Bone marrow (tissue), 2 donors: ENCODE data around the gene NCAPG.

ENCODE experiments used
- DNase-seq, 2 donors: peaks; one replicate each; lab custom pipeline; 2025; lab: John Stamatoyannopoulos, UW

The NCAPG gene, protein sequence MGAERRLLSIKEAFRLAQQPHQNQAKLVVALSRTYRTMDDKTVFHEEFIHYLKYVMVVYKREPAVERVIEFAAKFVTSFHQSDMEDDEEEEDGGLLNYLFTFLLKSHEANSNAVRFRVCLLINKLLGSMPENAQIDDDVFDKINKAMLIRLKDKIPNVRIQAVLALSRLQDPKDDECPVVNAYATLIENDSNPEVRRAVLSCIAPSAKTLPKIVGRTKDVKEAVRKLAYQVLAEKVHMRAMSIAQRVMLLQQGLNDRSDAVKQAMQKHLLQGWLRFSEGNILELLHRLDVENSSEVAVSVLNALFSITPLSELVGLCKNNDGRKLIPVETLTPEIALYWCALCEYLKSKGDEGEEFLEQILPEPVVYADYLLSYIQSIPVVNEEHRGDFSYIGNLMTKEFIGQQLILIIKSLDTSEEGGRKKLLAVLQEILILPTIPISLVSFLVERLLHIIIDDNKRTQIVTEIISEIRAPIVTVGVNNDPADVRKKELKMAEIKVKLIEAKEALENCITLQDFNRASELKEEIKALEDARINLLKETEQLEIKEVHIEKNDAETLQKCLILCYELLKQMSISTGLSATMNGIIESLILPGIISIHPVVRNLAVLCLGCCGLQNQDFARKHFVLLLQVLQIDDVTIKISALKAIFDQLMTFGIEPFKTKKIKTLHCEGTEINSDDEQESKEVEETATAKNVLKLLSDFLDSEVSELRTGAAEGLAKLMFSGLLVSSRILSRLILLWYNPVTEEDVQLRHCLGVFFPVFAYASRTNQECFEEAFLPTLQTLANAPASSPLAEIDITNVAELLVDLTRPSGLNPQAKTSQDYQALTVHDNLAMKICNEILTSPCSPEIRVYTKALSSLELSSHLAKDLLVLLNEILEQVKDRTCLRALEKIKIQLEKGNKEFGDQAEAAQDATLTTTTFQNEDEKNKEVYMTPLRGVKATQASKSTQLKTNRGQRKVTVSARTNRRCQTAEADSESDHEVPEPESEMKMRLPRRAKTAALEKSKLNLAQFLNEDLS

GRCh38 chr4:17810260-17811077 lies at the start of gene NCAPG, which contains the start of gene DCAF16:
Gene NCAPG, plus strand, starts transcription at chr4:17810979. Its CDS starts 99 bp downstream, at chr4:17811078.
Gene DCAF16, minus strand, starts transcription at chr4:17810757. Its CDS starts 6,616 bp downstream, at chr4:17804141.
- peak; percentile 93 to 99 for DNase-seq

GRCh38 chr4:17761062-17761461 lies 49.7 kb upstream of the NCAPG start:
- no peak for DNase-seq

DNA sequence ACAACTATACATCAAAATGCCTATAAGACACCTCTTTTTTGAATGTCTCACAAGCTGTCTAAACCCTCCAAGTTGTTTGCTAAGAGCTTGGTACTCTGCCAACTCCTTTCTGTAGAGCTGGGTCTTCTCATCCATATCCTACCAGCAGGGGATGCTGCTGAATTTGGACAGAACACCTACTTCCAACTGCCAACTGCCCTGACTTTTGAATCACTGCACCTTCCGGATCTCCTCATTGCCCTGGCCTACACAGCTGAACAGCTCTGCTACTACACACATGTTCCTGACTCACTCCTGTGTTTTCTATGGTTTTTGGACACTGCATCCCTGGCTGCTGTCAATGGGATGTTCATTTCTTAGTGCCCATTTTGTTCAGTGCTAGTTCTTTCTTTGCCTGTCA lies 48.1 kb upstream of the NCAPG start:
- no peak for DNase-seq

- no peak for DNase-seq
Observed at GRCh38 chr4:17763416-17763815, 47.4 kb upstream of the NCAPG start.

GRCh38 chr4:17763931-17764330 lies 46.8 kb upstream of the NCAPG start:
- no peak for DNase-seq

GRCh38 chr4:17765514-17766286 lies 45.1 kb upstream of the NCAPG start:
- DNase-seq = no peak

DNA sequence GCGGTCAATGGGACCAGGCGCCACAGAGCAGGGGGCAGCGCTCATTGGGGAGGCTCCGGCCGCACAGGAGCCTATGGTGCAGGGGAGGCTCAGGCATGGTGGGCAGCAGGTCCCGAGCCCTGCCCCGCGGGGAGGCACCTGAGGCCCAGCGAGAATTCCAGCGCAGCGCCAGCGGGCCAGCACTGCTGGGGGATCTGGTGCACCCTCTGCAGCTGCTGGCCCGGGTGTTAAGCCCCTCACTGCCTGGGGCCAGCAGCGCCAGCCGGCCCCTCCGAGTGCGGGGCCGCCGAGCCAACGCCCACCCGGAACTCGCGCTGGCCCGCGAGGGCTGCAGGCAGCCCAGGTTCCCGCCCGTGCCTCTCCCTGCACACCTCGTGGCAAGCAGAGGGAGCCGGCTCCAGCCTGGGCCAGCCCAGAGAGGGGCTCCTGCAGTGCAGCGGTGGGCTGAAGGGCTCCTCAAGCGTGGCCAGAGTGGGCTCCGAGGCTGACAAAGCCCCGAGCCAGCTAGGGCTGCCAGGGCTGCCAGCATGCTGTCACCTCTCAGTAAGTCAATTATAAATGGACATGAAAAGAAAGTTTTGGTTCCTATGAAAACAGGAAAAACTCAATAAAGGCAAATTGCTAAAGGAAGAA lies 43.8 kb upstream of the NCAPG start:
- no peak for DNase-seq

GRCh38 chr4:17769406-17770174 lies 41.2 kb upstream of the NCAPG start:
- DNase-seq = no peak

- no peak for DNase-seq
Observed at GRCh38 chr4:17770845-17771244, 39.9 kb upstream of the NCAPG start.

DNA sequence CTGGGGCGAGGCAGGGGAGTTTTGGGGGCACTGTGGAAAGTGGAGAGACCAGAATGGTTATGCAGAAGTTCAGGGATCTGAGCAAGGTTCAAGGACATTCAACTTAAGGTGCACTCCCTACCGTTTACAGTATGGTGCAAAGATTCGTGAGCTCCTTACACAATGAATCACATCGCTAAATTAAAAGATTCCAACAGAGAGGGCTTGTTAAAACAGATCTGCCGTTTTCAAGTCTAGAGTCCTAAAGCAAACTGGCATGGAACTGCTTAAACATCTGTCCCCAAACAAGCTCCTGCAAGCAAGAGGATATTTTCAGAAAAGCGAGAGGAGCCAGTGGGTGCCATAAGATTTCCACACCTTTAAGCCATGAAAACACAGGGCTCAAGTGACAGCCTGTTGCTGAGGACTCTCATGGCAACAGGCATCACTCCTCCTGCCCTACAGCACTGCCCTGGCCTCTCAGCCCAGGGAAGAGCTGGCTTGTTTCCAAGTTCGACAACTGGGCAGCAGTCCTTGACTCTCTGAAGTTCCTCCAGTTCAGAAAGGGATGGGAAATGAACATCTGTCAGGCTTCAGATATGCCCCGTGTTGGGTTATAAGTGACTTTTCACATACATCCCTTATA lies 39.4 kb upstream of the NCAPG start:
- no peak for DNase-seq

DNA sequence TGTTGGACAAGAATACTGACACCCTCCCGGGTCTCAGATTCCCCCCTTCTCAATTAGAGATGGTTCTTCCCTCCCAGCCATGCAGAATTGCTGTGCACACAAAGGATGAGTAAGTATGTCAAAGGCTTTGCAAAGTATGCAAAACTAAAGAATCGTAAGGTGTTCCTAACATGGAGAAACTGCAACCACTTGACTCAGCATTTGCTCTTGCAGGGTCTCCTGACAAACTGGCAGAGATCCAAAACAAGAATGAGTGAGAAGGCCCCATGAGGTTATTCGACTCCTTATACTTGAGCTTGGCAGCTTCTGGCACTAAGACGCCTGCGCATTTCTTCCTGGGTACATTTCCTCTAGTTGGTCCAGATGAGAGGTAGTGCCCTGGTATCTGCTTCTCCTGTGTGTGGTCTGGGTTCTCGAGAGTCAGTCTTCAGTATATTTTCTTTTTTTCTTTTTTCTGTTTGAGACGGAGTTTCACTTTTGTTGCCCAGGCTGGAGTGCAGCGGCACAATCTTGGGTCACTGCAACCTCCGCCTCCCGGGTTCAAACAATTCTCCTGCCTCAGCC lies 37.6 kb upstream of the NCAPG start:
- DNase-seq = no peak

DNA sequence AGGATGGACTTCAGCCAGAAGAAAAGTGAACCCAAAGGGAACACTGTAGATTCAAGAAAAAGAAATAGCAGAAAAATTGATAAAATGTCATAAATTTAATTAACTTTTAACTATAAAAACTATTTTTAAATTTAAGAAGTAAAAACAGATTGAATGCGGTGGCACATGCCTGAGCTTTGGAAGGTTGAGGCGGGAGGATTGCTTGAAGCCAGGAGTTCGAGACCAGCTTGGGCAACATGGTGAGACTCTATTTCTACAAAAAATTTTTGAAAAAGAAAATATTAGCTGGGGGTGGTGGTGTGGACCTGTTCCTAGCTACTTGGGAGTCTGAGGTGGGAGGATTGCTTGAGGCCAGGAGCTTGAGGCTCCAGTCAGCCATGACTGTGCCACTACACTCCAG lies 32.3 kb upstream of the NCAPG start:
- no peak for DNase-seq

GRCh38 chr4:17780501-17781299 lies 30.1 kb upstream of the NCAPG start:
- no peak for DNase-seq

DNA sequence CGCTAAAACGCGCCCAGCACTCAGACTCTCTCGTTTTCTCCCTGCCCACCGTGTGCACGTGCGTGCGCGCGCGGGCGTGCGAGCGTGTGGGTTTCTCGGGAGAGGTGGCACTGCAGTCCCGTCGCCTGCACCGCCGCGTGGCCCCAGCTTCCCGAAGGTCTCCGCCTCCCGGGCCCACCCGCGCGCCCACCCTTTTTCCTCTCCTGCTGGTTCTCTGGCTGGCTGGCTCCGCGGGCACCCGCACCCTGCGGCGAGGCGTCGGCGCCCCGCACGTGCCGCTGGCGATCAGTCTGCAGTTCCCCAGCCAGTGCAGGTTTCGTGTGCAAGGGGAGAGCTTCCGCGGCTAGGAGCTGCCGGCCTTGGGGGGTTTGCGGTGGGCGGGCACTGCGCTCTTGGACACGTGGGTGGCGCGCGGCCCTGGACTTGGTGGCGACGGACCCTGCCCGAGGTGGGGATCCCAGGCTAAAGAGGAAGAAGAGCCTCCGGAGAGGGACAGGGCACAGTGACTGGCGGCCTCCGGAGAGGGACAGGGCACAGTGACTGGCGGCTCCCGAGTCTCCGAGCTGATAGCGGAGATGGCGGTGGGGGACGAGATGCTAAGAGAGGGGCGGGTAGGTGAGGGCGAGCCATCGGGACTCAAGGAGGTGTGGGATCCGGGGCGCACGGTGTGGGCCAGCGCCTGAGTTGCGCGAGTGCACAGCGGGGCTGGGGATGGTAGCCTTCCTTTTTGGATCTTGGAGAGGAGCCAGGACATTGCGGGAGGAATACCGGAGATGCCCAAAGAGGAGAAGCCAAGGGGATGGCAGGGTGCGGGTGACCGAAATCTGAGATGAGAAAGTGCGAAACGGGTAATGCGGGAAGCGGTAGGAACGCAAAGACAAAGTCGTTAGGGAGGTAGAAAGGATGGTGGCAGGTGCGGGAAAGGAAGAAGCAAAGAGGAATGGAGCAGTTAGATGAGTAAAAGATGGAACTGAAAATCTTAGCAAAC lies 29.2 kb upstream of the NCAPG start, which contains the start of gene FAM184B:
Gene FAM184B (minus strand): TSS at position 322 of the 988 bp plus-strand sequence. CDS start 322 bp downstream, outside the sequence.
- DNase-seq = no peak

GRCh38 chr4:17785858-17786257 lies 24.9 kb upstream of the NCAPG start:
- no peak for DNase-seq

DNA sequence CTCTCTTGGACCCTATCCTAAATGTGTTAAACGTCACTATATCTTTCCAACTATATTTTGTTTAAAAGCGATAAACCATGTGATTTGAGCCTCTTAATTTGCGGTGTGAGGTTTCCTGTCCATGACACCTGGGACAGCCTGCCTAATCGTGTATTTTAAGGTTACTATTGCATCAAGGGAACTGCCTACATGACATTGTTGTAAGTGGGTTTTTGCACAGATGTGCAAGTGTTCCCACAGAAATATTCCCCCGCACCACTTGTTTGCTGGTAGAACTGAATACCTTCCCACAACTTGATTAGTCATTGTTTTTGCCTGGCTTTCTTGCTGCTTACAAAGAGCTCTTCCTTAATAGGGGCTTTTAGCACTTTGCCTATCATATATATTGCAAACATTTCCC lies 24.2 kb upstream of the NCAPG start:
- no peak for DNase-seq

- DNase-seq = no peak
Observed at GRCh38 chr4:17787315-17787714, 23.5 kb upstream of the NCAPG start.
